ENCODE measurements around the gene ITCH. TPM values are rescaled to one million over a fixed set of nuclear protein-coding genes. Genes with fewer than 3 reads are reported as not detected.
"Not testable (repeated sequence)": the region's sequence is repeated elsewhere in the genome, so short reads cannot be mapped to it uniquely, and the experiment has no call there.

The ITCH gene
- polyA plus RNA-seq, 3 donors, result 8.3 to 13.3 (median 12.1) TPM

GRCh38 chr20:34433391-34433790 lies 70.3 kb downstream of the ITCH start:
- WGBS, 3 donors, result 96 to 99% (median 99%) methylated on average over 5 of the region's 5 CpGs
- H3K27ac ChIP-seq (ENCODE audit: low read depth, low read length), result no peak overlapping the region

GRCh38 chr20:34435589-34435988 lies 72.5 kb downstream of the ITCH start:
- no peak overlapping the region for H3K27ac ChIP-seq (ENCODE audit: low read depth, low read length)
- 86 to 100% (median 87%) methylated on average over 1 of the region's 1 CpG for WGBS, 3 donors

- WGBS, 3 donors, result 75 to 87% (median 86%) methylated on average over 6 of the region's 6 CpGs
- H3K27ac ChIP-seq (ENCODE audit: low read depth, low read length), result no peak overlapping the region
These were observed 74.4 kb downstream of the ITCH start for GRCh38 chr20:34437330-34437986.

- H3K27ac ChIP-seq (ENCODE audit: low read depth, low read length), result no peak overlapping the region
- WGBS, 3 donors, result 88 to 95% (median 92%) methylated on average over 5 of the region's 5 CpGs
These were observed 76.1 kb downstream of the ITCH start for GRCh38 chr20:34439168-34439567.

- WGBS, 3 donors, result 95 to 100% (median 95%) methylated on average over 3 of the region's 3 CpGs
- not testable (repeated sequence) for H3K27ac ChIP-seq (ENCODE audit: low read depth, low read length)
These were observed 78.3 kb downstream of the ITCH start for GRCh38 chr20:34441423-34441822.

- 94 to 99% (median 97%) methylated on average over 3 of the region's 3 CpGs for WGBS, 3 donors
- no peak overlapping the region for H3K27ac ChIP-seq (ENCODE audit: low read depth, low read length)
These were observed 80.5 kb downstream of the ITCH start for GRCh38 chr20:34443546-34443945.

GRCh38 chr20:34445177-34446065 lies 82.3 kb downstream of the ITCH start:
- no peak overlapping the region for H3K27ac ChIP-seq (ENCODE audit: low read depth, low read length)
- 84 to 93% (median 86%) methylated on average over 7 of the region's 7 CpGs for WGBS, 3 donors

- 55 to 84% (median 72%) methylated on average over 1 of the region's 1 CpG for WGBS, 3 donors
These were observed 85.4 kb downstream of the ITCH start for GRCh38 chr20:34448517-34448916.

GRCh38 chr20:34449674-34450592 lies 86.9 kb downstream of the ITCH start:
- no peak overlapping the region for H3K27ac ChIP-seq (ENCODE audit: low read depth, low read length)
- 78 to 96% (median 82%) methylated on average over 4 of the region's 4 CpGs for WGBS, 3 donors

More at GRCh38 chr20:34448517-34448916, 85.4 kb downstream of the ITCH start:
- H3K27ac ChIP-seq (ENCODE audit: low read depth, low read length), result no peak overlapping the region

GRCh38 chr20:34452281-34452982 lies 89.4 kb downstream of the ITCH start:
- 77 to 94% (median 90%) methylated on average over 2 of the region's 2 CpGs for WGBS, 3 donors
- H3K27ac ChIP-seq (ENCODE audit: low read depth, low read length), result no peak overlapping the region

GRCh38 chr20:34458631-34459030 lies 95.6 kb downstream of the ITCH start:
- H3K27ac ChIP-seq (ENCODE audit: low read depth, low read length), result no peak overlapping the region
- 69 to 81% (median 75%) methylated on average over 3 of the region's 3 CpGs for WGBS, 3 donors

GRCh38 chr20:34459209-34459897 lies 96.3 kb downstream of the ITCH start:
- H3K27ac ChIP-seq (ENCODE audit: low read depth, low read length), result no peak overlapping the region
- 86 to 90% (median 90%) methylated on average over 5 of the region's 5 CpGs for WGBS, 3 donors

- no peak overlapping the region for H3K27ac ChIP-seq (ENCODE audit: low read depth, low read length)
- WGBS, 3 donors, result 71 to 86% (median 80%) methylated on average over 2 of the region's 2 CpGs
These were observed 98.7 kb downstream of the ITCH start for GRCh38 chr20:34461779-34462087.

- no peak overlapping the region for H3K27ac ChIP-seq (ENCODE audit: low read depth, low read length)
- 55 to 75% (median 57%) methylated on average over 1 of the region's 1 CpG for WGBS, 3 donors
These were observed 105.9 kb downstream of the ITCH start for GRCh38 chr20:34468951-34469350.

GRCh38 chr20:34472246-34472925 lies 109.3 kb downstream of the ITCH start:
- WGBS, 3 donors, result 70 to 84% (median 79%) methylated on average over 6 of the region's 6 CpGs
- H3K27ac ChIP-seq (ENCODE audit: low read depth, low read length), result no peak overlapping the region

GRCh38 chr20:34473262-34473883 lies 110.3 kb downstream of the ITCH start:
- WGBS, 3 donors, result 64 to 79% (median 69%) methylated on average over 5 of the region's 5 CpGs
- no peak overlapping the region for H3K27ac ChIP-seq (ENCODE audit: low read depth, low read length)
